ENCODE measurements around the gene CHIT1.

CHIT1 gene

DNA sequence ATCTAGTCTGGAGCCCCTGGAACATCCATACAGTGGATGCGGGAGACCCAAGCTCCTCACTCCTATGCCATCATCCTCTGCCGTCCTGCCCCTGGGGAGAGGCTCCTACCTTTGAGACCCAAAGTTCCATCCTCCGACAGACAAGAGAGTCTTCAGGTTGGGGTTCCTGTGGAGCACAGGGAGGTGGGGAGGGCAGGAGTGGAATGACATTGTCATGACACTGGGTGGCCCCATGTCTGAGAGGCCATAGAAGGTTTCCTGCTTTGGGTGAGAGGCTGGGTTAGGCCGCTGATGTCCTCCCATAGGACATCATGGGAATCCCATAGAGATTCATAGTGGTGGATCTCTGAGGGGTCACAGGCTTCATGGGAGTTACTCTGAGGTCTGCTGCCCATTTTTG, 45.0 kb downstream of the CHIT1 start:
- DNase-seq (ENCODE audit: low spot score) = no peak
- CTCF ChIA-PET = interaction anchor here (1.4 to 4.0 kb wide), 3 partner anchors 12 to 32 kb away, joined by 8 to 25 read pairs (median 23); no protein-coding TSS in a partner anchor
- TF ChIP-seq, protein P1, sequence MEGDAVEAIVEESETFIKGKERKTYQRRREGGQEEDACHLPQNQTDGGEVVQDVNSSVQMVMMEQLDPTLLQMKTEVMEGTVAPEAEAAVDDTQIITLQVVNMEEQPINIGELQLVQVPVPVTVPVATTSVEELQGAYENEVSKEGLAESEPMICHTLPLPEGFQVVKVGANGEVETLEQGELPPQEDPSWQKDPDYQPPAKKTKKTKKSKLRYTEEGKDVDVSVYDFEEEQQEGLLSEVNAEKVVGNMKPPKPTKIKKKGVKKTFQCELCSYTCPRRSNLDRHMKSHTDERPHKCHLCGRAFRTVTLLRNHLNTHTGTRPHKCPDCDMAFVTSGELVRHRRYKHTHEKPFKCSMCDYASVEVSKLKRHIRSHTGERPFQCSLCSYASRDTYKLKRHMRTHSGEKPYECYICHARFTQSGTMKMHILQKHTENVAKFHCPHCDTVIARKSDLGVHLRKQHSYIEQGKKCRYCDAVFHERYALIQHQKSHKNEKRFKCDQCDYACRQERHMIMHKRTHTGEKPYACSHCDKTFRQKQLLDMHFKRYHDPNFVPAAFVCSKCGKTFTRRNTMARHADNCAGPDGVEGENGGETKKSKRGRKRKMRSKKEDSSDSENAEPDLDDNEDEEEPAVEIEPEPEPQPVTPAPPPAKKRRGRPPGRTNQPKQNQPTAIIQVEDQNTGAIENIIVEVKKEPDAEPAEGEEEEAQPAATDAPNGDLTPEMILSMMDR (conservative IDR thresholded peaks at IDR 0.05; ENCODE audit: low read depth) = no peak
- POLR2A ChIA-PET (ENCODE audit: low non-redundant PET) = no interaction called here
- no peak overlapping the region for H3K27ac ChIP-seq

- POLR2A ChIA-PET (ENCODE audit: low non-redundant PET) = no interaction called here
- CTCF ChIA-PET = interaction anchor here (4.0 kb wide), 1 partner anchor 12 kb away, joined by 23 read pairs; no protein-coding TSS in a partner anchor
- DNase-seq (ENCODE audit: low spot score) = no peak
- TF ChIP-seq, protein P1 (conservative IDR thresholded peaks at IDR 0.05; ENCODE audit: low read depth) = no peak
- no peak overlapping the region for H3K27ac ChIP-seq
These were observed 45.6 kb downstream of the CHIT1 start for GRCh38 chr1:203183828-203184227.

DNA sequence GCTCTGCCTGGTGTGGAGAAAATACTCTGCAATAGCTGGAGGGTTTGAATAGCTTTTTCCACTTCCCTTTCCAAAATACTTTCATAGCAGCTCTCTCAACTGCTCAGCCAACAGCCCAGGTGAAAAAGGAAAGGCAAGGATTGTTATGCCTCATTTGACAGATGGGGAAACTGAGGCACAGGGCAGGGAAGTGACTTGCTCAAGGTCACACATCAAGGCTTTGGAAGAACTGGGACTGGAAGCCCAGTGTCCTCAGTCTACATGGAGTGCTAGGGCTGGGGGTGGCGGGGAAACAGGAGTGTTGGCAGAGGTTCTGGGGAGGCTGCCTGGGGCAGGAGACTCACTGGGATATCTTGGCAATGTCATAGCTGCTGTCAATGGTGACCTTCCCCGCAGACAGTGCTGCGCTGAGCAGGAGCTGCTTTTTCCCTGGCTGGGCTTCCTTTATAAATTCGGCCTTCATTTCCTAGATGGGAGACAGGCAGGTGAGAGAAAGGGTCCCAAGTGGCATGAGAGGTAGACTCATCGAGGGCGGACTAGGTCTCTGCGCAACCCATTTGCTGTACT, 47.0 kb downstream of the CHIT1 start:
- ChIA-PET POLR2A (ENCODE audit: low non-redundant PET) (no interaction called here), CTCF (interaction anchor here (0.6 to 4.0 kb wide), 3 partner anchors 10 to 997 kb away, joined by 3 to 23 read pairs (median 3); no protein-coding TSS in a partner anchor)
- no peak for DNase-seq (ENCODE audit: low spot score)
- TF ChIP-seq, protein P1 (conservative IDR thresholded peaks at IDR 0.05; ENCODE audit: low read depth) = no peak
- no peak overlapping the region for H3K27ac ChIP-seq

- no peak overlapping the region for H3K27ac ChIP-seq
- ChIA-PET CTCF (interaction anchor here (0.6 to 4.0 kb wide), 3 partner anchors 10 to 146 kb away, joined by 3 to 23 read pairs (median 3); no protein-coding TSS in a partner anchor), POLR2A (ENCODE audit: low non-redundant PET) (no interaction called here)
- no peak for DNase-seq (ENCODE audit: low spot score)
- TF ChIP-seq, protein P1 (conservative IDR thresholded peaks at IDR 0.05; ENCODE audit: low read depth) = no peak
These were observed 47.7 kb downstream of the CHIT1 start for GRCh38 chr1:203181586-203182386.

DNA sequence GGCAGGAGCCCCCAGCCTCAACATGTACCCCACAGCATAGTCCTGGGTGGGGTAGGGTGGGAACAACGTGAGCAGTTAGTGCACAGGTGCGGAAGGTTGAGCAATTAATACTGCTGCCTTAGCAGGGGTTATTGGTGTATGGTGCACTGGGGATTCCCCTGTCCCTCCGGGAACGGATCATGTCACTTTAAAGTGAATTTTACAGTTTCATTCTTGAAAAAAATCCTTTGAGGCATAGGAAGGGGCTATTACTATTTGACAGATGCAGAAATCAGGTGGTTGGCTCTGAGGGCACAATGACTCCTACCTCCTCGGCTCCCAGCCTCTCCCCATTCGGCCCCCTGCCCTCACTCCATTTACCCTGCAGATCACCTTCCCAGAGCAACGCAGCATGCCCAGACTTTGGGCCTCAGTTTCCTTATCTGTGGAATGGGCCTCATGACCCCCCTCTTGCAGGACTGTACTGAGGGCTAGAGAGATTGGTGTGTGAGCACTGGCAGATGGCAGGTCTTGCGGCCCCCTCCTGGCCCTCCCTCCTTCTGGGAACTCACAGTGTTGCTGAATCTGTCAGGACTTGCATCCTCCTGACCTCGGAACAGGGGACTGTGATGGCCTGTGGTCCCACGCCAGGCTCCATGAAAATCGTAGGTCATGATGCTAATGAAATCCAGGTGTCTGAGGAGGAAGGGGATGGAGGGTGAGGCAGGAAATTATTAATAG, 48.7 kb downstream of the CHIT1 start:
- TF ChIP-seq, protein P1 (conservative IDR thresholded peaks at IDR 0.05; ENCODE audit: low read depth) = no peak
- ChIA-PET POLR2A (ENCODE audit: low non-redundant PET) (no interaction called here), CTCF (interaction anchor here (0.6 to 4.0 kb wide), 2 partner anchors 9 to 19 kb away, joined by 3 to 23 read pairs; no protein-coding TSS in a partner anchor)
- no peak overlapping the region for H3K27ac ChIP-seq
- DNase-seq (ENCODE audit: low spot score) = no peak

- POLR2A ChIA-PET (ENCODE audit: low non-redundant PET) = no interaction called here
- CTCF ChIA-PET = interaction anchor here (1.4 kb wide), 1 partner anchor 31 kb away, joined by 3 read pairs; no protein-coding TSS in a partner anchor
- H3K27ac ChIP-seq = no peak overlapping the region
- TF ChIP-seq, protein P1 (conservative IDR thresholded peaks at IDR 0.05; ENCODE audit: low read depth) = no peak
- DNase-seq (ENCODE audit: low spot score) = no peak
These were observed 49.8 kb downstream of the CHIT1 start for GRCh38 chr1:203179667-203180005.

All from RWPE1 (cell line).